HG03060 (cell line): ENCODE results near the gene GTPBP6.
"Not testable (repeated sequence)": the region's sequence is repeated elsewhere in the genome, so short reads cannot be mapped to it uniquely, and the experiment has no call there.

Experiments used
- ATAC-seq: cut with Tn5 transposase; IDR thresholded peaks from one replicate; pipeline ENCODE4 v1.9.1; 2021; ENCODE audit warnings: low read depth, moderate number of reproducible peaks; ENCODE audit not compliant: unreplicated experiment

The GTPBP6 gene

GRCh38 chrX:336227-336626 lies 17.6 kb upstream of the GTPBP6 start:
- ATAC-seq, result no peak

GRCh38 chrX:335758-336155 lies 17.2 kb upstream of the GTPBP6 start:
- no peak for ATAC-seq

DNA sequence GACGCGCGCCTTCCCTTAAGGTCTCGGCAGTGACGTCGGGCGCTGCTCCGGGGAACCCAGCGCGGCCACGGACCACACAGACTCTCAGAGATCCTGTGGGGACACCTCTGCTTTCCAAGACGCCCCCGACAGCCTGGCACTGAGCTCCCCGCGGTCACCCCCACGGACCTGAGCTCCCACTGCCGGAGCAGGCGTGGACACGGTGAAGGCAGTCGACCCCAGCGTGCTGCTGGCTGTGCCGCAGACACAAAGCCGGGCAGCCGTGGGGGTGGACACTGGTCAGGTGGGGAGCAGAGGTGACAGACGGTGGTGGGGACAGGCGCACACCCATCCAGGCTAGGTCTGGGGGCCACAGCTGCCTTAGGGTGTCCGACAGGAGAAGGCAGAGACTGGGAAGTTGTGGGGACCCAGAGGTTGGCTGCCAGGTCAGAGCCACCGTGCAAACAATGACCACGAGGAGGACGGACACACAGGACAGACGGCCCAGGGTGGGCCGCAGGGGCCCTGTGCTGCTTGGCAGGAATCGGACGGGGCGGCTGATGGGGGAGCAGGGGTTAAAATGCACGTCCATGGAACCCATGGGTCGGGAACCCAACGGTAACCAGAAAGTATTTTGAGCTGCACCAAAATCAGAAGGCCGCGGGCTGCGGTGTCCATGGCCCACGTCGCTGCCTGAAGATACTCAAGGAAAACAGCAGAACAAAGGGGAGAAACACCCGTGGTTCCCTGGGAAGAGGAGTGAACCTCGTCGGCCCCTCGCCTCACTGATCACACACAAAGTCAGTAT lies 16.6 kb upstream of the GTPBP6 start:
- ATAC-seq, result no peak

- no peak for ATAC-seq
Measured at GRCh38 chrX:334331-334891, 15.8 kb upstream of the GTPBP6 start.

DNA sequence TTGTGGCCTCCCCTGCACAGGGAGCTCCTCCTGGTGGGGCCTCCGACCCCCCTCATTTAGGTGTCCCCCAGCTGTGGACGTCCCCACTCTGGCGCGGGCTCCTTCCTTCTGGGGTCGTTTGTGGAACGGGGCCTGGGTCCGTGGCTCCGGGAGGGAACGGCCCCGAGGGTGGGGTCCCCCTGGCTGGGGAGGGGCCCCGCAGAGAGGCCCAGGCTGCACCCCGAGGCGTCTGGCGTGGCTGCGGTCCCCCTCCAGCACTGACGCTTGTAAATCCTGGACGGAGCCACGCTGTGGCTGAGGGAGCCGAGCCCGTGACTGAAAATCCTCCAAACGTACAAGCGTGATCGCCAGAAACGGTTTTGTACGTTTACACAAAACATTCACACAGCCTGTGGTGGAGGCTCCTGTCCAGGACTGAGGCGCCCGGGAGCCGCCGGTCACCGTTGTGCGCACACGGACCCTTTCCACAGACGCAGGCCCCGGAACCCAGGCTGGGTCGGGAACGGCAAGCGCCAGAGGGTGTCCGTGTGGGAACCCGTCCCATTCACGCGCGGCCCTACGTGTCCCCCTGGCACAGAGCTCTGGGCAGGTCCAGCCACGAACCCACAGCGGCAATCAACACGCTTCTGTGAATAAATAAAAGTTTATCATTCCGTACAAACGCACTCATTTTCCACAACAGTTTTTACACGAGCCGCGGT lies 15.2 kb upstream of the GTPBP6 start:
- no peak for ATAC-seq

DNA sequence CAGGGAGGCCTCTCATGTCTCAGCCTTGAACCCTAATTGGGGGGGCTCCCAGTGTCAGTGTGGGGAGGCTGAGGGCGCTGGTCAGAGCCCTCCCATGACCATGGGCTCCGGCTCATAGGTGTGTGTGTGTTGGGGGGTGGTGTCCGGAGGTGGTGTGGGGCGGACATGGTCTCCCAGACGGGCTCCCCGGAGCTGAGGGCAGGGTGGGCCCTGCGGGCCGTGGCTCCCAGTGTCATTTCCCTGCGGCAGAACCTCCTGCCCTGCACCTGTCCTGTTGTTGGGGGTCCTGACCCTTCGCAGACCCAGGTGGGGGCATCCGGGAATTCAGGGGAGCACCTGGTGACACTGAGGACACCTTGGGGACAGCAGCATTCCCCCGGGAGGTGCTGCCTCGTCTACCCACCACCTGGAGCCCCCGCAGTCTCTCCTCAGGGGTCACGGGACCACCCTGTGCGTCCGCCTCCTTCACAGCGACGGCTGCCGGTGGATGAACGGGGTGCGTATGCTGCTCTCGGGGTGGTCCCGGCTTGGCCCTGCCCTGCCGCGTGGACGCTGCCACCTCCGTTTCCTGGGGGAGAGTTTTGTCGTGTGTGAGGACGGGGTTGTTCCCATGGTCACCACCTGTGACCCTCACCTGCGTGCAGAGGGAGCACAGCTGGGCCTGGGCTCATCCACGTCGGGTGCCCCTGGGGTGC lies 14.5 kb upstream of the GTPBP6 start:
- ATAC-seq, result no peak

DNA sequence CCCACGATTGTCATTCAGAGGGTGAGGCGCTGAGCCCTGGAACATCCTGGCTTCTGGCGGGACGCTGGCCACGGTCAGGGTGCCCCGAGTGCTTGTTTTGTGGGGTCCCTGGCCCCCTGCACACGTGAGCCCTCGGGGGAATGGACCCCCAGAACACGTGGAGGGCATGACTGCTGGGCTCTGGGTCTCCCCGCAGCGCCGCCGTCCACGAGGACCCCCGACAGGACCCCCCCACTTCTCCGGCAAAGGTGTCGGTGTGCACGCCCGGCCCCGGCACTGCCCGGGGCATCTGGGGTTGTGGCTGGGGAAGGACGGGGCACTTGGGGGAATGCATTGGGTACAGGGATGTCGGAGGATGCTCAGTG lies 13.9 kb upstream of the GTPBP6 start:
- no peak for ATAC-seq

- ATAC-seq, result no peak
Measured at GRCh38 chrX:331825-332495, 13.4 kb upstream of the GTPBP6 start.

- no peak for ATAC-seq
Measured at GRCh38 chrX:331151-331824, 12.7 kb upstream of the GTPBP6 start.

- ATAC-seq, result no peak
Measured at GRCh38 chrX:330726-331150, 12.1 kb upstream of the GTPBP6 start.

- not testable (repeated sequence) for ATAC-seq
Measured at GRCh38 chrX:330141-330725, 11.6 kb upstream of the GTPBP6 start.

DNA sequence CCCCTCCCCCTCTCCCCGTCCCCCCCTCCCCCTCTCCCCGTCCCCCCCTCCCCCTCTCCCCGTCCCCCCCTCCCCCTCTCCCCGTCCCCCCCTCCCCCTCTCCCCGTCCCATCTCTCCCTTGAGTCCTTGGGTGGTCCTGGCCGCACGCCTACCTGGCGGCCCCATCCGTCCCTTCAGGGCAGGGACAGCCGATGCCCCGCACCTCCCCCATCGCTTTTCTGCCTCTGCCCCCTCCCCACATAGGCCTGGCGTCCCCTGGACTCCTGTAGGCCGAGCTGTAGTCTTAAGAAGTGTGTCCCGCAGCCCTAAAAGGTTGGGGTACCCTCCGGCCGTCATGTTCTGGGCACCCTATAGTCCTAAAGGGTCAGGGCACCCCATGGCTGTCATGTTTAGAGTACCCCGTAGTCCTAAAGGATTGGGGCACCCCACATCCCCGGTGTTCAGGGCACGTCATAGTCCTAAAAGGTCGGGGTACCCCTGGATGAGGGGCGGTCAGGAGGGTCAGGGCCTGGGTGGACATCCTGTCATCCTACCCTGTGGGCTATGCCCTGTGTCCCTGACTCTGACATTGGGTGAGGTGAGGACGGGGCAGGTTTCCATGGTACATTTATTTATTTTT lies 10.8 kb upstream of the GTPBP6 start:
- no peak for ATAC-seq

GRCh38 chrX:327660-328126 lies 9.1 kb upstream of the GTPBP6 start:
- ATAC-seq, result no peak

GRCh38 chrX:324664-325063 lies 6.1 kb upstream of the GTPBP6 start:
- ATAC-seq, result not testable (repeated sequence)

GRCh38 chrX:323721-324628 lies 5.4 kb upstream of the GTPBP6 start:
- ATAC-seq, result no peak

- ATAC-seq, result no peak
Measured at GRCh38 chrX:320126-320783, 1.7 kb upstream of the GTPBP6 start.

DNA sequence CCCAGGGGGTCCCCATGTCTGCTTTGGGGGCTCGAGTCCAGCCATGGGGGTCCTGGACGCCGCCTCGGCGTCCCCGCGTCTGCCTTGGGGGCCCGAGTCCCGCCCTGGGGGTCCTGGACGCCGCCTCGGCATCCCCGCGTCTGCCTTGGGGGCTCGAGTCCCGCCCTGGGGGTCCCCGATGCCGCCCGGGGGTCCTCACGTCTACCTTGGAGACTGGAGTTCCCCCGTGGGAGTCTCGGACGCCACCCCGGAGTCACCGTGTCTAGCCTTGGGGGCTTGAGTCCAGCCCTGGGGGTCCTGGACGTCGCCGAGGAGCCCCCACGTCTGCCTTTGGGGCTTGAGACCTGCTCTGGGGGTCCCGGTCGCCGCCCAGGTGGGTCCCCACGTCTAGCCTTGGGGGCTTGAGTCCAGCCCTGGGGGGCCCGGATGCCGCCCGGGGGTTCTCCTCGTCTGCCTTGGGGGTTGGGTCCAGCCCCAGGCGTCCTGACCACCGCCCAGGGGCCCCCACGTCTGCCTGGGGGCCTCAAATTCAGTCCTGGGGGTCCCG lies 1.1 kb upstream of the GTPBP6 start:
- no peak for ATAC-seq
